GM19372 (cell line): ENCODE data around the gene TGFBR2.
"Not testable (repeated sequence)": the region's sequence is repeated elsewhere in the genome, so short reads cannot be mapped to it uniquely, and the experiment has no call there.

Experiments
- ATAC-seq: cut with Tn5 transposase; IDR thresholded peaks from one replicate; pipeline ENCODE4 v1.9.1; 2021; ENCODE audit warnings: mild to moderate bottlenecking, low read depth, moderate library complexity; ENCODE audit not compliant: unreplicated experiment

The TGFBR2 gene

GRCh38 chr3:30617653-30618052 is 11.3 kb downstream of the TGFBR2 start:
- no peak for ATAC-seq

- no peak for ATAC-seq
Measured at GRCh38 chr3:30618526-30618925, 12.1 kb downstream of the TGFBR2 start.

GRCh38 chr3:30619318-30619717 is 12.9 kb downstream of the TGFBR2 start:
- no peak for ATAC-seq

- ATAC-seq: no peak
Measured at GRCh38 chr3:30620402-30621360, 14.3 kb downstream of the TGFBR2 start.

- ATAC-seq: no peak
Measured at GRCh38 chr3:30621576-30621975, 15.2 kb downstream of the TGFBR2 start.

- no peak for ATAC-seq
Measured at GRCh38 chr3:30622047-30622545, 15.7 kb downstream of the TGFBR2 start.

GRCh38 chr3:30622790-30623189 is 16.4 kb downstream of the TGFBR2 start:
- ATAC-seq: no peak

GRCh38 chr3:30623351-30623750 is 16.9 kb downstream of the TGFBR2 start:
- ATAC-seq: no peak

GRCh38 chr3:30624480-30624879 is 18.1 kb downstream of the TGFBR2 start:
- ATAC-seq: not testable (repeated sequence)

GRCh38 chr3:30625541-30626438 is 19.4 kb downstream of the TGFBR2 start:
- ATAC-seq: no peak

- ATAC-seq: no peak
Measured at GRCh38 chr3:30626443-30627180, 20.2 kb downstream of the TGFBR2 start.

GRCh38 chr3:30628205-30628900 is 22.0 kb downstream of the TGFBR2 start:
- ATAC-seq: no peak

GRCh38 chr3:30628901-30629590 is 22.6 kb downstream of the TGFBR2 start:
- ATAC-seq: peak; percentile 44

GRCh38 chr3:30629746-30630145 is 23.3 kb downstream of the TGFBR2 start:
- no peak for ATAC-seq

- no peak for ATAC-seq
Measured at GRCh38 chr3:30630238-30631030, 24.0 kb downstream of the TGFBR2 start.

GRCh38 chr3:30631243-30631904 is 25.0 kb downstream of the TGFBR2 start:
- ATAC-seq: peak; percentile 40

- no peak for ATAC-seq
Measured at GRCh38 chr3:30632065-30632464, 25.7 kb downstream of the TGFBR2 start.

- no peak for ATAC-seq
Measured at GRCh38 chr3:30632521-30632920, 26.1 kb downstream of the TGFBR2 start.
